GM19438 (cell line): ENCODE data around the gene KIF7.
"Not testable (repeated sequence)": the region's sequence is repeated elsewhere in the genome, so short reads cannot be mapped to it uniquely, and the experiment has no call there.

ENCODE experiments used
- ATAC-seq: cut with Tn5 transposase; IDR thresholded peaks from one replicate; pipeline ENCODE4 v1.9.1; 2021; ENCODE audit warnings: low read depth; ENCODE audit not compliant: unreplicated experiment

The KIF7 gene

DNA sequence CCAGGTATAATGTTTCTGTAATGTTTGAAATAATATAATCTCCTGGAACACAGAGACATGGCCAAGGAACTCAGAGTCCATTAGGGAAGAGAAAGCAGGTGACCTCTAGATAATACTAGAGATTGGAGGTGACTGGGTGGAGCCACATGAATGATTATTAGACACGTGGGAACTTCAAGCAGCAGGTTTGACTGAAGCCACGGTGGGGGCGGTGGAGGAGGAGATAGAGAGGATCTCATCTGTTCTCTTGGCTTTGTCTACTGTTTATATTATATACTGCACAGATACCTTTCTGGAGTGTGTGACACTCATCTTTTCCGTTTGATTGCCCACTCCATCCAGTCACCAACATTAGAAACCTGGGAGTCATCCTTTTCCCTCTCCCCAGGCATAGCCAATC lies 33.7 kb downstream of the KIF7 start:
- no peak for ATAC-seq

DNA sequence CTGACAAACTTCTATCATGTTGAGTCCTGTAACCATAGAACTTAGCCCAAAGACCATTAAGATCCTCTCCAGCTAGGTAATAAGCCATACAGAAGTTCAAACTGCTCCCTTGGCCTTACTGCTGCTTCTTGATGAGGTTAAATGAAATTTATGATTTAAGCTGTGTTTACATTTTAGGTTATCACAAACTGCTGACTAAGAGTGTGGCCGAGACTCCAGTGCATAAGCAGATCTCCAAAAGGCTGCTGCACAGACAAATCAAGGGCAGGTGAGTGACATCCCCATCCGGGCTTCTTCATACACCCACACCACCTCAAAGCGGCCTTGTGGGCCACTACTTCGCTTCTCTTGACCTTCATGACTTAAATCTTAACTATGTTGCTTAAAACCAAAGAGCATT lies 39.0 kb downstream of the KIF7 start:
- no peak for ATAC-seq

- ATAC-seq = no peak
Observed at GRCh38 chr15:89615135-89615534, 40.1 kb downstream of the KIF7 start.

DNA sequence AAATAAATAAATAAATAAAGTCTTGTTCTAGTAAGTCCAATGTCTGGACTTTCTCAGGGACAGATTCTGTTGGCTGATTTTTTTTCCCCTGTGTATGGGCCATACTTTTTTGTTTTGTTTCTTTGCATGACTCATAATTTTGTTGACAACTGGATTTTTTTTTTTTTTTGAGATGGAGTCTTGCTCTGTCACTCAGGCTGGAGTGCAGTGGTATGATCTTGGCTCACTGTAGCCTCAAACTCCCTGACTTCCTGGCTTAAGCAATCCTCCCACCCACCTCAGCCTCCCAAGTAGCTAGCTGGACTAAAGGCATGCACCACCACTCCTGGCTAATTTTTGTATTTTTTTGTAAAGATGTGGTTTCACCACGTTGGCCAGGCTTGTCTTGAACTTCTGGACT lies 41.1 kb downstream of the KIF7 start:
- ATAC-seq = no peak

DNA sequence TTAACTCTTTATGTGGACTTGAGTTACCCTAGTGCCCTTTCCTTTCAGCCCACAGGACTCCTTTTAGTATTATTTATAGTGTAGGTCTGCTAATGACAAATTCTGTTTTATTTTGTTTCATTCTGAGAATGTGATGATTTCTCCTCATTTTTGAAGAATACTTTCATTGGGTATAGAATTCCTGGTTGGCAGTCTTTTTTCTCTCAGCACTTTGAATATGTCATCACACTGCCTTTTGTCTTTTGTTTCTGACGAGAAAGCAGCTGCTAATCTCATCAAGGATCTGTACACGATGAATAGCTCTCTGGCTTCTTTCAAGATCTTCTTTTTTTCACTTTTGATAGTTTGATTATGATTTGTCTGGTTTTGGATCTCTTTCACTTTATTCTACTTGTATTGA lies 42.2 kb downstream of the KIF7 start:
- no peak for ATAC-seq

DNA sequence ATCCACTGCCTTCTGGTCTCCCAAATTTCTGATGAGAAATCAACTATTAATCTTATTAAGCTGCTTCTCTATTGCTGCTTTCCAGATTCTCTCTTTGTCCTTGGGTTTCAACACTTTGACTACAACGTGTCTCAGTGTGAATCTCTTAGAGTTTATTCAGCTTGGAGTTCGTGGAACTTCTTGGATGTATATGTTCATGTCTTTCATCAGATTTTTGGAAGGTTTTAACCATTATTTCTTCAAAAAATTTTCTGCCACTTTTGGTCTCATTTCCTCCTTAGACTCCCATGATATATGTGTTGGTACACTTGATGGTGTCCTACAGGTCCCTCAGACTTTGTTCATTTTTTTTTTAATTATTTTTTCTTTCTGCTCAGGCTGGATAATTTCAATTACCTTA lies 44.0 kb downstream of the KIF7 start:
- no peak for ATAC-seq

DNA sequence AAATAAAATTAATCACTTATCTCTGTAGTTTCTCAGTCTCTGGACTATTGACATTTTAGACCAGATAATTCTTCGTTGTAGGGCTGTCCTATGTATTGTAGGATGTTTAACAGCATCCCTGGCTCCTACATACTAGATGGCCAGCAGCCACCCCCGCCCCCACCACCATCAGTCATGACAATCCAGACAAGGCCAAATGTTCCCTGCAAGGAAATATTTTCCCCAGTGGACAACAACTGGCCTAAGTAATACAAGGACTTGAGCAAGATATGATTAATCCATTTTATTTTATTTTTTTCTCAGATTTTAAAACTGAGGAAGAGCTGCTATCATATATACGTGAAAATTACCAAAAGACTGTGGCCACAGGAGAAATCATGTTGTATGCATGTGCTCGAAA lies 56.2 kb downstream of the KIF7 start:
- no peak for ATAC-seq

GRCh38 chr15:89593018-89593417 lies 62.2 kb downstream of the KIF7 start:
- ATAC-seq = no peak

GRCh38 chr15:89591834-89592233 lies 63.4 kb downstream of the KIF7 start:
- ATAC-seq = no peak

- ATAC-seq = no peak
Observed at GRCh38 chr15:89587955-89588354, 67.3 kb downstream of the KIF7 start.

GRCh38 chr15:89586651-89587050 lies 68.6 kb downstream of the KIF7 start:
- no peak for ATAC-seq

- ATAC-seq = not testable (repeated sequence)
Observed at GRCh38 chr15:89580747-89581146, 74.5 kb downstream of the KIF7 start.

DNA sequence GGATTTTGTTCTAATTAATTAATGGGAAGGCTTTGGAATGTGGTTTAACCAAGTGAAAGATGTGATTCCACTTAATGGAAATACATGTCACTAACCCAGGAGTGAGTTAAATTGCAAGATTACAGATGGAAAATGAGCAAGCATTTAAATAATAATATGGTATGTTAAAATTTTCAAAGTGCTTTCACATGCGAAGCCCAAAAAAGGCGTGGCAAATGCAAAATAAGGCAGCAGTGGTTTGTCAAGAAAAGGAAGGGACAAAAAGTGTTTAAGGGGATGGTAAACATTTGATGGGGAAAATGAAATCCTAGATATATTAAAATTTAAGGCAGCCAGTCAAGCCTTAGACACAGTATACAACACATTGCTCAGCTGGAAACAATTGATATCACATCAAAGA lies 77.1 kb downstream of the KIF7 start:
- no peak for ATAC-seq
